ENCODE data around the gene PCDH8. TPM values are rescaled to one million over a fixed set of nuclear protein-coding genes. Genes with fewer than 3 reads are reported as not detected.

PCDH8 gene, protein sequence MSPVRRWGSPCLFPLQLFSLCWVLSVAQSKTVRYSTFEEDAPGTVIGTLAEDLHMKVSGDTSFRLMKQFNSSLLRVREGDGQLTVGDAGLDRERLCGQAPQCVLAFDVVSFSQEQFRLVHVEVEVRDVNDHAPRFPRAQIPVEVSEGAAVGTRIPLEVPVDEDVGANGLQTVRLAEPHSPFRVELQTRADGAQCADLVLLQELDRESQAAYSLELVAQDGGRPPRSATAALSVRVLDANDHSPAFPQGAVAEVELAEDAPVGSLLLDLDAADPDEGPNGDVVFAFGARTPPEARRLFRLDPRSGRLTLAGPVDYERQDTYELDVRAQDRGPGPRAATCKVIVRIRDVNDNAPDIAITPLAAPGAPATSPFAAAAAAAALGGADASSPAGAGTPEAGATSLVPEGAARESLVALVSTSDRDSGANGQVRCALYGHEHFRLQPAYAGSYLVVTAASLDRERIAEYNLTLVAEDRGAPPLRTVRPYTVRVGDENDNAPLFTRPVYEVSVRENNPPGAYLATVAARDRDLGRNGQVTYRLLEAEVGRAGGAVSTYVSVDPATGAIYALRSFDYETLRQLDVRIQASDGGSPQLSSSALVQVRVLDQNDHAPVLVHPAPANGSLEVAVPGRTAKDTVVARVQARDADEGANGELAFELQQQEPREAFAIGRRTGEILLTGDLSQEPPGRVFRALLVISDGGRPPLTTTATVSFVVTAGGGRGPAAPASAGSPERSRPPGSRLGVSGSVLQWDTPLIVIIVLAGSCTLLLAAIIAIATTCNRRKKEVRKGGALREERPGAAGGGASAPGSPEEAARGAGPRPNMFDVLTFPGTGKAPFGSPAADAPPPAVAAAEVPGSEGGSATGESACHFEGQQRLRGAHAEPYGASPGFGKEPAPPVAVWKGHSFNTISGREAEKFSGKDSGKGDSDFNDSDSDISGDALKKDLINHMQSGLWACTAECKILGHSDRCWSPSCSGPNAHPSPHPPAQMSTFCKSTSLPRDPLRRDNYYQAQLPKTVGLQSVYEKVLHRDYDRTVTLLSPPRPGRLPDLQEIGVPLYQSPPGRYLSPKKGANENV
- total RNA-seq (not detected), polyA plus RNA-seq (not detected)
- long read RNA-seq, donor 1: 0 reads
- long read RNA-seq, donor 2: 0 reads
- long read RNA-seq, donor 3: 0 reads

- ATAC-seq (no peak), DNase-seq (no peak)
- 1 to 2% methylated on average over 41 of the region's 41 CpGs for WGBS, 2 donors
- TF ChIP-seq, protein P1, sequence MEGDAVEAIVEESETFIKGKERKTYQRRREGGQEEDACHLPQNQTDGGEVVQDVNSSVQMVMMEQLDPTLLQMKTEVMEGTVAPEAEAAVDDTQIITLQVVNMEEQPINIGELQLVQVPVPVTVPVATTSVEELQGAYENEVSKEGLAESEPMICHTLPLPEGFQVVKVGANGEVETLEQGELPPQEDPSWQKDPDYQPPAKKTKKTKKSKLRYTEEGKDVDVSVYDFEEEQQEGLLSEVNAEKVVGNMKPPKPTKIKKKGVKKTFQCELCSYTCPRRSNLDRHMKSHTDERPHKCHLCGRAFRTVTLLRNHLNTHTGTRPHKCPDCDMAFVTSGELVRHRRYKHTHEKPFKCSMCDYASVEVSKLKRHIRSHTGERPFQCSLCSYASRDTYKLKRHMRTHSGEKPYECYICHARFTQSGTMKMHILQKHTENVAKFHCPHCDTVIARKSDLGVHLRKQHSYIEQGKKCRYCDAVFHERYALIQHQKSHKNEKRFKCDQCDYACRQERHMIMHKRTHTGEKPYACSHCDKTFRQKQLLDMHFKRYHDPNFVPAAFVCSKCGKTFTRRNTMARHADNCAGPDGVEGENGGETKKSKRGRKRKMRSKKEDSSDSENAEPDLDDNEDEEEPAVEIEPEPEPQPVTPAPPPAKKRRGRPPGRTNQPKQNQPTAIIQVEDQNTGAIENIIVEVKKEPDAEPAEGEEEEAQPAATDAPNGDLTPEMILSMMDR (IDR thresholded peaks at IDR 0.05): no peak
- Histone ChIP-seq H3K27ac (no peak within 1 kb of the TSS), H3K4me1 (peaks cover 3 to 48% (median 27%) of the 10 kb centered on the region in 9 donors), H3K9me3 (no peaks in the 10 kb centered on the region), H3K4me3 (no peak within 1 kb of the TSS), H3K27me3 (peaks cover 35 to 100% (median 74%) of the 10 kb centered on the region in 7 donors), H3K36me3 (no peaks in the 10 kb centered on the region)
- intact Hi-C loops (cut with DNase I): no loop called here
These were observed at the start of gene PCDH8 for GRCh38 chr13:52848455-52849195. TSS of gene PCDH8 (minus strand) at chr13:52848640. CDS start at chr13:52848436, 204 bp downstream.

GRCh38 chr13:52896827-52897659 lies 48.6 kb upstream of the PCDH8 start:
- no peak overlapping the region for H3K27ac ChIP-seq
- peaks cover 0 to 24% (median 11%) of the 10 kb centered on the region in 7 donors for H3K27me3 ChIP-seq
- WGBS, 2 donors: 32 to 35% methylated on average over 8 of the region's 8 CpGs

GRCh38 chr13:52894413-52894812 lies 46.0 kb upstream of the PCDH8 start:
- WGBS, 2 donors: 72 to 84% methylated on average over 5 of the region's 5 CpGs
- Histone ChIP-seq H3K9me3 (no peaks in the 10 kb centered on the region), H3K36me3 (no peaks in the 10 kb centered on the region), H3K27ac (no peak overlapping the region), H3K4me3 (no peak overlapping the region), H3K27me3 (peaks cover 0 to 42% (median 7%) of the 10 kb centered on the region in 7 donors), H3K4me1 (peaks cover 0 to 6% (median 0%) of the 10 kb centered on the region in 9 donors)
- DNase-seq (no peak), ATAC-seq (no peak)
- TF ChIP-seq, protein P1 (IDR thresholded peaks at IDR 0.05): no peak
- intact Hi-C loops (cut with DNase I): no loop called here

More at GRCh38 chr13:52896827-52897659, 48.6 kb upstream of the PCDH8 start:
- peak in 6 of 8 donors; percentile 48 to 81 (median 70) for ATAC-seq
- intact Hi-C loops (cut with DNase I): loop anchor here in 1 of 10 donors (5.0 kb wide), 1 partner anchor 70 kb away; no protein-coding TSS in a partner anchor
- H3K4me3 ChIP-seq: no peak overlapping the region
- peaks cover 0 to 6% (median 0%) of the 10 kb centered on the region in 9 donors for H3K4me1 ChIP-seq
- TF ChIP-seq, protein P1 (IDR thresholded peaks at IDR 0.05): peak in 8 of 9 donors; percentile 25 to 58 (median 51)
- H3K9me3 ChIP-seq: no peaks in the 10 kb centered on the region
- H3K36me3 ChIP-seq: no peaks in the 10 kb centered on the region
- DNase-seq: no peak

Measured in heart right ventricle (tissue), 16 donors.